ENCODE results near the gene ZNF784. TPM values are rescaled to one million over a fixed set of nuclear protein-coding genes. Genes with fewer than 3 reads are reported as not detected.
A peak's percentile ranks its signal among the peaks of the same experiment; 100 is the strongest.

The ZNF784 gene
- total RNA-seq, 3 donors from 2014 or later (not counting 1 experiment from before 2014, with no cell fraction given): 6.4 to 7.9 (median 7.1) TPM

DNA sequence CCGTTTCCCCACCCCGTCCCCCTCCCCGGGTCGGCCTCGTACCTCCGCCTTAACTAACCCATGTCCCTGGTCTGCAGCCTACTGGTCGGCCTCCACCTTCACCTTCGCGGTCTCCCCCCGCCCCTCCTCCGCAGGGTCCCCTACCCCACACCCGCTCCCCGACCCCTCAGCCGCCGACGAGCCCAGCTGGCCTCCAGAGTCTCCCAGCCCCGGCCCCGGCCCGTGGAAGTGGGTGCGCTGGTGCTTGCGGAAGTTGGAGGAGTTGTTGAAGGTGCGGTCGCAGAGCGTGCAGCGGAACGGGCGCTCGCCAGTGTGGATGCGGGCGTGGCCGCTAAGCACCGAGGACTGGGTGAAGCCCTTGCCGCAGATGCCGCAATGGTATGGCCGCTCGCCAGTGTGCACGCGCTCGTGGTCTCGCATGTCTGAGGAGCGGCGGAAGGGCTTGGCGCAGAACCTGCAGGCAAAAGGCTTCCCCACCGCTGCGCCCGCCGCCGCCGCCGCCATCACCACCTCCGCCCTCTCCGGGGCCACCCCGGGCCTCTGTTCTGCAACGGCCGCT, 2.6 kb downstream of the ZNF784 start:
- no peak for ATAC-seq
- Histone ChIP-seq H3K4me3 (ENCODE audit: low read length) (no peak overlapping the region), H3K9me3 (ENCODE audit: control insufficient read depth, insufficient read depth, low read length) (no peaks in the 10 kb centered on the region), H3K27ac (ENCODE audit: low read length) (no peak overlapping the region), H3K36me3 (ENCODE audit: control insufficient read depth, insufficient read depth, low read length) (peaks cover 8% of the 10 kb centered on the region), H3K4me1 (ENCODE audit: control insufficient read depth, insufficient read depth, low read length) (peaks cover 21% of the 10 kb centered on the region), H3K27me3 (ENCODE audit: control insufficient read depth, insufficient read depth, low read length) (no peaks in the 10 kb centered on the region)
- WGBS (ENCODE audit: insufficient coverage): 97% methylated on average over 55 of the region's 55 CpGs
- TF ChIP-seq, protein P1, sequence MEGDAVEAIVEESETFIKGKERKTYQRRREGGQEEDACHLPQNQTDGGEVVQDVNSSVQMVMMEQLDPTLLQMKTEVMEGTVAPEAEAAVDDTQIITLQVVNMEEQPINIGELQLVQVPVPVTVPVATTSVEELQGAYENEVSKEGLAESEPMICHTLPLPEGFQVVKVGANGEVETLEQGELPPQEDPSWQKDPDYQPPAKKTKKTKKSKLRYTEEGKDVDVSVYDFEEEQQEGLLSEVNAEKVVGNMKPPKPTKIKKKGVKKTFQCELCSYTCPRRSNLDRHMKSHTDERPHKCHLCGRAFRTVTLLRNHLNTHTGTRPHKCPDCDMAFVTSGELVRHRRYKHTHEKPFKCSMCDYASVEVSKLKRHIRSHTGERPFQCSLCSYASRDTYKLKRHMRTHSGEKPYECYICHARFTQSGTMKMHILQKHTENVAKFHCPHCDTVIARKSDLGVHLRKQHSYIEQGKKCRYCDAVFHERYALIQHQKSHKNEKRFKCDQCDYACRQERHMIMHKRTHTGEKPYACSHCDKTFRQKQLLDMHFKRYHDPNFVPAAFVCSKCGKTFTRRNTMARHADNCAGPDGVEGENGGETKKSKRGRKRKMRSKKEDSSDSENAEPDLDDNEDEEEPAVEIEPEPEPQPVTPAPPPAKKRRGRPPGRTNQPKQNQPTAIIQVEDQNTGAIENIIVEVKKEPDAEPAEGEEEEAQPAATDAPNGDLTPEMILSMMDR (IDR thresholded peaks at IDR 0.05): no peak
- Mint-ChIP-seq H3K4me1 (peaks cover 14 to 31% of the 10 kb centered on the region in 2 donors), H3K4me3 (no peak overlapping the region), H3K27me3 (ENCODE audit: low read depth in 2 of 2) (no peaks in the 10 kb centered on the region), H3K27ac (no peak overlapping the region), H3K36me3 (no peaks in the 10 kb centered on the region), H3K9me3 (no peaks in the 10 kb centered on the region)
- intact Hi-C loops (cut with micrococcal nuclease): no loop called here
- no peak for DNase-seq

DNA sequence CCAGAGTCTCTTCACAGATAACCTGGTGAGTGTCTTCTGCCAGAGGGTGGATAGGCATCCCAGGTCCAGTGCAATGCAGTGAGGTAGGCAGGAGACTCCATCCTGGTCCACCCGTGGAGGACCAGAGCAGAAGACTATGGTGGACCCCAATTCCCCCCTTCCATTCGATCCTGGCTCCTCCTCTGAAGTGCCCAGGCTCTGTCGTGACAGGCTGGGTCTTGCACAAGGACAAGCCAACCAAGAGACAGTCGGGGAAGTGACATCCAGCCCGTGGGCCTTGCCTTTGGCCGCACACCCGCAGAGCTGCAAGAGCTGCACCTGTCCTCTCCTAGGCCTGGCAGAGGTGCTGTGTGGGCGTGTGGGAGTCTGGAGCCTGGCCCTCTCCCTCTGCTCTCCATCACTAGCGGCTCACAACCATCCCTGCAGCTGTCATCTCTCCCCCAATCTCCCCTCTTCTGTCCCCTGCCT, 3.1 kb downstream of the ZNF784 start:
- 90% methylated on average over 9 of the region's 9 CpGs for WGBS (ENCODE audit: insufficient coverage)
- TF ChIP-seq, protein P1 (IDR thresholded peaks at IDR 0.05): no peak
- Histone ChIP-seq H3K27ac (ENCODE audit: low read length) (no peak overlapping the region), H3K36me3 (ENCODE audit: control insufficient read depth, insufficient read depth, low read length) (peaks cover 11% of the 10 kb centered on the region), H3K27me3 (ENCODE audit: control insufficient read depth, insufficient read depth, low read length) (no peaks in the 10 kb centered on the region), H3K4me1 (ENCODE audit: control insufficient read depth, insufficient read depth, low read length) (peaks cover 21% of the 10 kb centered on the region), H3K9me3 (ENCODE audit: control insufficient read depth, insufficient read depth, low read length) (no peaks in the 10 kb centered on the region), H3K4me3 (ENCODE audit: low read length) (no peak overlapping the region)
- Mint-ChIP-seq H3K27me3 (ENCODE audit: low read depth in 2 of 2) (no peaks in the 10 kb centered on the region), H3K4me3 (no peak overlapping the region), H3K9me3 (no peaks in the 10 kb centered on the region), H3K4me1 (peaks cover 14 to 31% of the 10 kb centered on the region in 2 donors), H3K36me3 (no peaks in the 10 kb centered on the region), H3K27ac (no peak overlapping the region)
- DNase-seq: no peak
- ATAC-seq: no peak
- intact Hi-C loops (cut with micrococcal nuclease): no loop called here

DNA sequence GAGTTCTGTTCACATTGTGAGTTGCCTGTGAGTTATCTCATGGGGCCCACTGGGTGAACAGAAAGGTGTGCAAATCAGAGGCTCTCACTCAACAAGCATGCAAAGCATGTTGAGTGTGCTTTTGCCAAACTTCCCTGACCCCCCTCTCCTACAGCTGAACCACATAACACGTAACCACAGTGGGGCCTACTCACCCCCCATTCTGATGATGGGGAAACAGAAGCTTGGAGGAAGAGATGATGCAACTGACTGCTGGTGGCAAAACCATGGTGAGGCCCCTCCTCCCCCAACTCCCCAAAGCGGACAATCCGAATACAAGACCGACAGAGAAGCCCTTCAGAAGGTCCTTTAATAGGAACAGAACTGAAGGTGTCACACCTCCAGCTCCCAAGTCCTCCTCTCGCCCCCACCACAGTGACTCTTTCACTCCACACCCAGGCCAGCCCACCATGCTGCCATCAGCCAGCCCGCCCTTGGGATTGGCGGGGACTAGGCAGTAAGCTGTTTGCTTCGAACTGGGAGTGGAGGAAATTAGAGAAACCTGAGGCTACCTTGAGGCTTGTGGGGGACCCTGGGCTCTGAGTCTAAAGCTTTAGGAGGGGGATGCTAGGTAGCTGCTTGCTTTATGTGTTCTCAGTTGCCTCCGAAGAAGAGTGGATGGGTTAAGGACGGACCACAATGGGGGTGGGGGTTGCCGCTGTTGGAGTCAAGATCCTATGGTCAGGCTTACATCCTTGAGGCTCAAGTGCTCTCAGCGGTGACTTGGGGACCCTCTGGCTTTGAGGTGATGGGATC, 3.8 kb downstream of the ZNF784 start:
- H3K27ac Mint-ChIP-seq: peak overlapping the region; percentile 18 to 41
- no peaks in the 10 kb centered on the region for H3K27me3 Mint-ChIP-seq (ENCODE audit: low read depth in 2 of 2)
- H3K9me3 Mint-ChIP-seq: no peaks in the 10 kb centered on the region
- intact Hi-C loops (cut with micrococcal nuclease): no loop called here
- peak in 1 of 2 donors; percentile 57 for DNase-seq
- no peak overlapping the region for H3K4me3 Mint-ChIP-seq
- H3K36me3 Mint-ChIP-seq: no peaks in the 10 kb centered on the region
- Histone ChIP-seq H3K27me3 (ENCODE audit: control insufficient read depth, insufficient read depth, low read length) (no peaks in the 10 kb centered on the region), H3K9me3 (ENCODE audit: control insufficient read depth, insufficient read depth, low read length) (no peaks in the 10 kb centered on the region), H3K4me3 (ENCODE audit: low read length) (no peak overlapping the region), H3K4me1 (ENCODE audit: control insufficient read depth, insufficient read depth, low read length) (peaks cover 21% of the 10 kb centered on the region), H3K27ac (ENCODE audit: low read length) (no peak overlapping the region), H3K36me3 (ENCODE audit: control insufficient read depth, insufficient read depth, low read length) (peaks cover 11% of the 10 kb centered on the region)
- peaks cover 14 to 31% of the 10 kb centered on the region in 2 donors for H3K4me1 Mint-ChIP-seq
- TF ChIP-seq, protein P1 (IDR thresholded peaks at IDR 0.05): no peak
- 82% methylated on average over 12 of the region's 12 CpGs for WGBS (ENCODE audit: insufficient coverage)
- ATAC-seq: no peak

Measured in natural killer cell (primary cell).